NCI-H2196 treated with DMSO at 0.1 percent for 48 hours (cell line): Measurements from ENCODE around the gene NPIPA8.
"Not testable (repeated sequence)": the region's sequence is repeated elsewhere in the genome, so short reads cannot be mapped to it uniquely, and the experiment has no call there.

Experiments used
- DNase-seq: peaks from one replicate; lab custom pipeline; 2025; ENCODE audit not compliant: unreplicated experiment; lab: John Stamatoyannopoulos, UW

Gene NPIPA8

DNA sequence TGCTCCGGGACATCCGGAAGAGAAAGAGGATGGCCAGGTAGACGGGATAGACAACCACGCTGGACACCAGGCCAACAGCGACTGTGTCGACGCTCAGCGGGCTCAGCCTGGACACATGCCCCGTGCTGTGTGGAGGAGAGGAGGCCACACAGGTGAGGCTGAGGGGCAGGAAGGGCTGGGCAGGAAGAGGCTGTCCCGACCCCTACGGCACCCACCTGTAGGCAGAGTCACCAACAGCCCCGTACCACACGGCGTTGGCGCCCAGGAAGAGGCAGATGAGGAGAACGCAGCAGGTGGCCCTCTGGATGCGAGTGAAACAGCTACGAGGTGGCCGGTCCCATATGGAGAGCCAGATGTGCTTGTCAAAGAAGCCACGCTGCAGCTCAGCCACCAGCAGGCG is at the start of gene NPIPA8:
TSS of gene NPIPA8 (minus strand) at position 101 of the 400 bp plus-strand sequence. CDS start 4,074 bp downstream, outside the sequence.
- not testable (repeated sequence) for DNase-seq

DNA sequence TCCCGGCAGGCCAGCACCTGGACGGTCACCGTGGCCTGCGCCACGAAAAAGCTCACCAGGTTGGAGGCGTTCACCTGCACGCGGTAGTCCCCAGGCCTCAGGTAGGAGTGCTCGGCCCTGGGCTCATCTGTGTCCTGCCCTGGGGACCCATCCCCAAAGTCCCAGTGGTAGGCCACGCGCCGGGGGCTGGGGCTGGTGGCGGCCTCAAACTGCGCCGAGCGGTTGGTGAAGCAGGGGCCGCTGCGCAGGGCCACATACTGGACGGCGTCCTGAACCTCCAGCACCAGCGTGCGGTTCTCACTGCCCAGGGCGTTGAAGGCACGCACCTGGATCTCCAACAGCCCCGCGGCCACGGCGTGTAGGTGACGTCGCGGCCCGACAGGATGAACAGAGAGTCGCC is 48.7 kb upstream of the NPIPA8 start:
- not testable (repeated sequence) for DNase-seq

GRCh38 chr16:18384869-18385268 is 48.3 kb upstream of the NPIPA8 start:
- DNase-seq = not testable (repeated sequence)

DNA sequence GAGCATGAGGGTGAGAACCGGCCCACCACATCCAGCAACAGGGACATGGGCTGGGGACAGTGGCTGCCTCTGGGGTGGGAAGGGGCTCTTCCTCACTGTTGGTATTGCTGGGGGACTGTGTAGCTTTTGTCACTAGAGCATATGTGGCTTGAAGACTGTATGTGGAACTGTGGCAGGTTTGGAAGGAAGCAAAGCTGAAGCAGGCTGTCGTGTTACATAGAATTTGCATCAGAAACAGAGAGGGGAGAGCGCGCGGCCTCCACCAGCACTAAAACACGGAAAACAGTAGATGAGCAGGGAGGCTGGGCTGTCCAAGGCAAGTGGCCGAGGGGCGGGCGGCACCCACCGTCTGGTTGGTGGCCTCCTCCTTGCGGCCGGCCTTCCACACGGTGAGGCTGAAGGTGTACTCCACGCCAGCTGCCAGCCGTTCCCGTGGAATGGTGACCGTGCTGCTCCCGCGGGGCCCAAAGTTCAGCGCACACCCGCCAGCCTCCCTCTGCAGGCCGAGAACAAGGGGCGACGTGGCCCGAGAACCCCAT is 47.6 kb upstream of the NPIPA8 start:
- not testable (repeated sequence) for DNase-seq

DNA sequence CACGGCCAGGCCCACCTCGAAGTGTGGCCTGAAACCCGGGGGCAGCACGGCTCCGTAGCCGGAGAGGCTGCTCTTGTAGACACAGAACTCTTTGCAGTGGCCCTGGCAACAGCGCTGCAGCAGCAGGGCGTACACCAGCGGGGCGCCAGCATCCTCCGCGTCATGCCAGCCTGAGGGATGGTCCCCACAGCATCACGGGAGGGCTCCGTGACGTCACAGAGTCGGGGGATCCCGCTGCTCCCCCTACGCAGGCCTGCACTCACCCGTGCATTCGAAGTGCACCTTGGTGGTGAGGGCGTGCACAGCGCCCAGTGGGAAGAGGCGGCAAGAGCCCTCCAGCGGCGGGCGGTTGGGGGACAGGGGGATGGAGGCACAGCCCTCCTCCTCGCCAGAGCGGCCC is 46.2 kb upstream of the NPIPA8 start:
- not testable (repeated sequence) for DNase-seq

- DNase-seq = not testable (repeated sequence)
Observed at GRCh38 chr16:18347742-18348141, 11.2 kb upstream of the NPIPA8 start.

GRCh38 chr16:18346993-18347392 is 10.5 kb upstream of the NPIPA8 start:
- not testable (repeated sequence) for DNase-seq

DNA sequence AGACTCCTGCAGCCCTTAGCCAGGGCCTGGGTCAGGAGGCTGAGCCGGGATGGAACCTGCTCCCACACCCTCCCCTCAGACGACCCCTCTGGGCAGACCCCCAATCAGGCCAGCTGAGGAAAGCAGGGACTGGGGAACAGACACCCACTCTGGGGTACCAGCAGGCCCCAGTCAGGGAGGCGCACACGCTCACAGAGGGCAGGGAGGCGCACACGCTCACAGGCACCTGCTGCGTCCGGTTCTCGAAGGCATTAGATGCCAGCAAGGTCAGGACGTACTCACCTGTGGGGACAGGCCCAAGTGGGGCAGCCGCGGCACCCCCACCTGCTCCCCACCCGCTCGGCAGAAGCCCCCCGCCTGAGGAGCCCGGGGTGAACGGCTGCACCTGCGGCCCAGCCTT is 8.1 kb upstream of the NPIPA8 start:
- not testable (repeated sequence) for DNase-seq

- not testable (repeated sequence) for DNase-seq
Observed at GRCh38 chr16:18341986-18342385, 5.5 kb upstream of the NPIPA8 start.

GRCh38 chr16:18341417-18341960 is 5.0 kb upstream of the NPIPA8 start:
- DNase-seq = not testable (repeated sequence)

- not testable (repeated sequence) for DNase-seq
Observed at GRCh38 chr16:18339210-18339609, 2.7 kb upstream of the NPIPA8 start.

DNA sequence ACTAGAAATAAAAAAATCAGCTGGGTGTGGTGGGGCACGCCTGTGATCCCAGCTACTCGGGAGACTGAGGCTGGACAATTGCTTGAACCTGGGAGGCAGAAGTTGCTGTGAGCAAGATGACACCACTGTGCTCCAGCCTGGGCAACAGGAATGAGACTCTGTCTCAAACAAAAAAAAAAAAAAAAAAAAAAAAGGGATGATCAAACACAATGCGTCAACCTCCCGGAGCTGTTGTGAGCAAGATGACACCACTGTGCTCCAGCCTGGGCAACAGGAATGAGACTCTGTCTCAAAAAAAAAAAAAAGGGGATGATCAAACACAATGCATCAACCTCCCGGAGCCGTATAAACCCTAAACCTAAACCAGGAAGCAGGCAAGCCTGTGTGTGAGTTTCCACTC is 24.7 kb downstream of the NPIPA8 start:
- DNase-seq = not testable (repeated sequence)

DNA sequence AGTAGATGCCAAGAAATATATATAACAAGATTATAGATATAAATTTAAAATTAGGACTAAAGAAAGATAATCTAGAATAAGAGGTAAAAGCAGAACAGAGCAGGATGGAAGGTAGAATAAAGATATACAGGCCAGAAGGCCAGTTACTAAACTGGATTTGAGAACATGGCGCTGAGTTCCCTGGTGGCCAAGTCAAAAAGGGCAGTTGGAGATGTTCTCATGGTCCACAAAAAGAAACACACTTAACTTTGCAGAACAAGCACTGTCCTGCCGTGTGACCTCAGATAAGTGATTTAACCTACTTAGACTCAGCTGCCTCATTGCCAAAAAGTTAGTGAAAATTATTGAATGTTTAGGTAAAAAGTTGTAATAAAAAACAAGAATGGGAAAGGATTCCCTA is 27.4 kb downstream of the NPIPA8 start:
- DNase-seq = not testable (repeated sequence)

- DNase-seq = not testable (repeated sequence)
Observed at GRCh38 chr16:18307241-18307640, 29.3 kb downstream of the NPIPA8 start.

DNA sequence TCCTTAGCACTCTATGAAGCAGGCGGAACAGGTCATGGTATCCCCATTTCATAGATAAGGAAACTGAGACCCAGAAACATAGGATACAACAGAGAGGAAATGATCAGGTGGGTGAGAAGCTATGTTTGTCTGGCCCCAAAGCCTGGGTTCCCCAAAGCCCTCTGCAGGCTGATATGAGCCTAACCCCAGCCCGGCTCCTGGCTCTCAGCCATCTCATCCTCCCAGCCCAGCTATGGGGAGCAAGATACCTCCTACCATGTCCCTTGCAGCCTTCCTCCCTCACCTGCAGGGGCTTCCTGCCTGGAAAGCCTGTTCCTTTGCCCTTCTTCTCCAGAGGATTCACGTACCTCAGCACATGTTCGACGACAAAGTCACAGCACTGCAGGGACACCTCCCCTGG is 30.5 kb downstream of the NPIPA8 start:
- not testable (repeated sequence) for DNase-seq

DNA sequence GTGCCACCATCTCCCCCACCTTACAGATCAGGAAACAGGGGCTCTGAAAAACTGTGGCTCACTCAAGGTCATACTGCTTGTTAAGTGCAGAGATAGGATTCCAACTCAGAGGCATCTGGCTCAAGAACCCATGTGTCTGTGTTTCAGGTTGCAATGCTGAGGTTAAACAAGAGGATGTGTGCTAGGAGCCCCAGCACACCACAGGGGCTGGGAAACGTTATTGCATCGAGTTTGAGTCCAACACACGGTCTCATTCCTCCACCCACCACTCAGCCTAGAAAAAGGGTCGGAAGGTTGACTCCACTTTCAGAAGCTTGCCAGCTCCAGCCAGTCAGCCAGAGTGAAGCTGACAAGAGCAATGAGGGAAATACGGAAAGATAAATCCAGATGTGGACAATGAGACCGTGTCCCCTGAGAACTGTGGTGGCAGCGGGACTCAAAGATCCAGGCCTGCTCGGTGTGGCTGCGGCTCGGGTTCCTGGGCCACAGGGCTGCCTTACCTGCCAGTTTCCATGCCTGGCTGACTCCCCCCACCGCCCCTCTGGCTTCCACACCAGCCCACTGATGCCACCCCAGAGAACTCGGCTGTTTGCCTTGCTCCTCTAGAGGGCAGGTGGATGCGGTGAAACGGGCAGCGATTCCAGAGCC is 33.4 kb downstream of the NPIPA8 start:
- DNase-seq = not testable (repeated sequence)

DNA sequence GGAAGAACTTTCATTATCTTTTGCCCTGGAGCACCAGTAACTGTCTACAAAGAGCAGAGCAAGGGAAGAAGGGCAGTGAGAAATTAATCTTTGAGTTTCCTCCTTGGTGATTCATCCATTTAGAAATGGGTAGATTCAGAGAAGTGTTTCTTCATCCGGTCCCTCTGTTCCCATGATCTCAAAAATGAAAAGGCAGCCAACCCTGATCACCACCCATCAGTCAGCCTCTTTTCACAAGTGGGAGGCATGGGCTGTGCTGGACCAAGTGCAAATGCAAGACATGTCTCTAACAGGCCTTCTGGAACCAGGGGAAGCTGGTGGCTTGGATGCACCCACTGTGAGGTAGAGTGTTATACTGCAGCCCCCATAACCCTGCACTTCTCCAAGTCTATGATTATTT is 38.8 kb downstream of the NPIPA8 start:
- DNase-seq = not testable (repeated sequence)

DNA sequence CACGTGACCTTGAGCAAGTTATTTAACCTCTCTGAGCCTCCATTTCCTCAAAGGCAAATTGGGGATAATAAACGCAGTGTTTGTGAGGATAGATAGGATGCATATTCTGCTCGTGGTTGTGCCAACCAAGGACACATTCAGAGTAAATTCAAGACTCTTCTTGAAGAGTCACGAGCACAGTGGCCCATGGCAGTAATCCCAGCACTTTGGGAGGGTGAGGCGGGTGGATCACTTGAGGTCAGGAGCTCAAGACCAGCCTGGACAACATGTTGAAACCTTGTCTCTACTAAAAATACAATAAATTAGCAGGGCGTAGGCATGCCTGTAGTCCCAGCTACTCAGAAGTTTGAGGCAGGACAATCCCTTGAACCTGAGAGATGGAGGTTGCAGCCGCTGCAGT is 39.6 kb downstream of the NPIPA8 start:
- DNase-seq = not testable (repeated sequence)

DNA sequence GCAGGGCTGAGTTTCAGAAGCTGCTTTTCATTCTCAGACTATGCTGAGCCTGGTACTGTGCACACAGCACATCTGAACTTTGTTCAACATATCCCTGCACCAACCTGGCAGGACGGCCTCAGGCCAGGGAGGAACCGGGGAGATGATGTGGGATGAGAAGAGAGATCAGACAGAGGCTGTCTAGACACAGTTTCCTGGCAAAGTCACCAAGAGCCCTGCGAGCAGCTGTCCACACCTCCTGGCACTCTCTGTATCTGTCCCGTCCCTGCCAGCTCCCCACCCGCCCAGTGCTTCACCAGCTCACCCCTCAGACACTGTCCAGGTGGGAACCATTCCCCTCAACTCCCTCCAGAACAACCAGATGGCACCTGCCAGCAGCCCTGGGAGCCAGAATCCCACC is 42.2 kb downstream of the NPIPA8 start:
- not testable (repeated sequence) for DNase-seq

GRCh38 chr16:18293337-18293956 is 43.1 kb downstream of the NPIPA8 start:
- DNase-seq = not testable (repeated sequence)

- not testable (repeated sequence) for DNase-seq
Observed at GRCh38 chr16:18290959-18291358, 45.6 kb downstream of the NPIPA8 start.

GRCh38 chr16:18286342-18286741 is 50.2 kb downstream of the NPIPA8 start:
- DNase-seq = not testable (repeated sequence)
